ENCODE measurements around the gene NLRC4. TPM values are rescaled to one million over a fixed set of nuclear protein-coding genes. Genes with fewer than 3 reads are reported as not detected.

NLRC4 gene
- total RNA-seq, 1 donor from 2014 or later = not detected

DNA sequence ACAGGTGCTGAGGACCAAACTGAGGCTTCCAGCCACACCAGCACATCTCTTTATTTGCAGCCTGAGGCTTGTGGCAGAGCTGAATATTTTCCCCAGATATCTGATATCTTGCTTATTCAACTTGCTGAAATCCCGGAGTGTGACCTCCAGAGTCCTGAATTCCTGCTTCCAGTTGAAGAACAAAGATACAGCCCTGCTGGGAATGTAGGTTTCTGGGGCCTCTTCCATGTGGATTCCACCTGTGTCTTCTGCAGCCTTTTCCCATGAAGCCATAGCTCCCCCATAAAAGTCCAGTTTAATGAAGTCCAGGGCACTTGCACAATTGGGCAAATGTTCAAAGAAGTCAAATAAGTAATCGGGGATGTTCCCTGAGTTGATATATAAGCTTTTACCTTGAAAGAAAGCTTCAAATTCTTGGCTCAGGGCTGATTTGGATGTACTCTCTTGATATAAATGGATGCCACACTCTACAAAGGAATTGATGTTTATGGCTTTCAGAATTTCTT lies 14.9 kb downstream of the NLRC4 start:
- no peaks in the 10 kb centered on the region for H3K9me3 Mint-ChIP-seq
- H2AFZ ChIP-seq (replicated peaks) = no peak overlapping the region
- H3K27me3 ChIP-seq = no peaks in the 10 kb centered on the region
- no peak for TF ChIP-seq EZH2 (IDR thresholded peaks at IDR 0.05)
- TF ChIP-seq, protein P1, sequence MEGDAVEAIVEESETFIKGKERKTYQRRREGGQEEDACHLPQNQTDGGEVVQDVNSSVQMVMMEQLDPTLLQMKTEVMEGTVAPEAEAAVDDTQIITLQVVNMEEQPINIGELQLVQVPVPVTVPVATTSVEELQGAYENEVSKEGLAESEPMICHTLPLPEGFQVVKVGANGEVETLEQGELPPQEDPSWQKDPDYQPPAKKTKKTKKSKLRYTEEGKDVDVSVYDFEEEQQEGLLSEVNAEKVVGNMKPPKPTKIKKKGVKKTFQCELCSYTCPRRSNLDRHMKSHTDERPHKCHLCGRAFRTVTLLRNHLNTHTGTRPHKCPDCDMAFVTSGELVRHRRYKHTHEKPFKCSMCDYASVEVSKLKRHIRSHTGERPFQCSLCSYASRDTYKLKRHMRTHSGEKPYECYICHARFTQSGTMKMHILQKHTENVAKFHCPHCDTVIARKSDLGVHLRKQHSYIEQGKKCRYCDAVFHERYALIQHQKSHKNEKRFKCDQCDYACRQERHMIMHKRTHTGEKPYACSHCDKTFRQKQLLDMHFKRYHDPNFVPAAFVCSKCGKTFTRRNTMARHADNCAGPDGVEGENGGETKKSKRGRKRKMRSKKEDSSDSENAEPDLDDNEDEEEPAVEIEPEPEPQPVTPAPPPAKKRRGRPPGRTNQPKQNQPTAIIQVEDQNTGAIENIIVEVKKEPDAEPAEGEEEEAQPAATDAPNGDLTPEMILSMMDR (IDR thresholded peaks at IDR 0.05) = no peak
- no peak for TF ChIP-seq EZH2phosphoT487 (IDR thresholded peaks at IDR 0.05)
- H3K36me3 Mint-ChIP-seq = no peaks in the 10 kb centered on the region
- H4K20me1 ChIP-seq (ENCODE audit: low read depth) = no peaks in the 10 kb centered on the region
- H3K27me3 Mint-ChIP-seq (ENCODE audit: insufficient read depth, low read depth) = no peaks in the 10 kb centered on the region
- H3K36me3 ChIP-seq = no peaks in the 10 kb centered on the region
- no peak overlapping the region for H3K4me3 Mint-ChIP-seq
- H3K4me1 Mint-ChIP-seq = no peaks in the 10 kb centered on the region
- no peaks in the 10 kb centered on the region for H3K79me2 ChIP-seq (ENCODE audit: low read depth)
- H3K9ac ChIP-seq = no peak overlapping the region
- DNase-seq (ENCODE audit: low spot score) = no peak
- no peaks in the 10 kb centered on the region for H3F3A ChIP-seq (ENCODE audit: low read depth)
- H3K4me3 ChIP-seq = no peak overlapping the region
- no peaks in the 10 kb centered on the region for H3K4me1 ChIP-seq
- H3K27ac ChIP-seq = no peak overlapping the region
- no peaks in the 10 kb centered on the region for H3K9me3 ChIP-seq (ENCODE audit: low read depth)
- H3K4me2 ChIP-seq = no peak overlapping the region
- no peak overlapping the region for H3K27ac Mint-ChIP-seq

DNA sequence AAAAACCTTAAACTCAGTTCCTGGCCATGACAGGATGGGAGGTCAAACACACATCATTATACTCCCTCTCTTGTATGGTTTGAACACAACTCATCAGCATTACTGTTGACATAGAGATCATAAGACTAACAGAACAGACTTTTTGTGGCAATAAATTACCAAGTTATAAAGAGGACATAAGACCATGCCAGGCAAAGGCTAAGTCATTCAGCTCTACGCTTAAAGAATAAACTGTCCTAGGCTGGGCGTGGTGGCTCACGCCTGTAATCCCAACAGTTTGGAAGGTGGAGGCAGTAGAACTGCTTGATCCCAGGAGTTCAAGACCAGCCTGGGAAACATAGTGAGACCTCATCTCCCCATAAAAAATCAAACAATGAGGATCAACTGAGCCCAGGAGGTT lies 16.4 kb downstream of the NLRC4 start:
- no peaks in the 10 kb centered on the region for H3K4me1 ChIP-seq
- H2AFZ ChIP-seq (replicated peaks) = no peak overlapping the region
- H3K36me3 Mint-ChIP-seq = no peaks in the 10 kb centered on the region
- no peaks in the 10 kb centered on the region for H3F3A ChIP-seq (ENCODE audit: low read depth)
- H3K27me3 ChIP-seq = no peaks in the 10 kb centered on the region
- H4K20me1 ChIP-seq (ENCODE audit: low read depth) = no peaks in the 10 kb centered on the region
- H3K4me3 Mint-ChIP-seq = no peak overlapping the region
- no peak overlapping the region for H3K4me3 ChIP-seq
- no peaks in the 10 kb centered on the region for H3K4me1 Mint-ChIP-seq
- no peaks in the 10 kb centered on the region for H3K9me3 ChIP-seq (ENCODE audit: low read depth)
- H3K36me3 ChIP-seq = no peaks in the 10 kb centered on the region
- TF ChIP-seq, protein P1 (IDR thresholded peaks at IDR 0.05) = no peak
- TF ChIP-seq EZH2 (IDR thresholded peaks at IDR 0.05) = no peak
- no peak for TF ChIP-seq EZH2phosphoT487 (IDR thresholded peaks at IDR 0.05)
- H3K9me3 Mint-ChIP-seq = no peaks in the 10 kb centered on the region
- no peak overlapping the region for H3K27ac Mint-ChIP-seq
- no peak overlapping the region for H3K4me2 ChIP-seq
- H3K27me3 Mint-ChIP-seq (ENCODE audit: insufficient read depth, low read depth) = no peaks in the 10 kb centered on the region
- H3K9ac ChIP-seq = no peak overlapping the region
- H3K79me2 ChIP-seq (ENCODE audit: low read depth) = no peaks in the 10 kb centered on the region
- H3K27ac ChIP-seq = no peak overlapping the region
- DNase-seq (ENCODE audit: low spot score) = no peak

DNA sequence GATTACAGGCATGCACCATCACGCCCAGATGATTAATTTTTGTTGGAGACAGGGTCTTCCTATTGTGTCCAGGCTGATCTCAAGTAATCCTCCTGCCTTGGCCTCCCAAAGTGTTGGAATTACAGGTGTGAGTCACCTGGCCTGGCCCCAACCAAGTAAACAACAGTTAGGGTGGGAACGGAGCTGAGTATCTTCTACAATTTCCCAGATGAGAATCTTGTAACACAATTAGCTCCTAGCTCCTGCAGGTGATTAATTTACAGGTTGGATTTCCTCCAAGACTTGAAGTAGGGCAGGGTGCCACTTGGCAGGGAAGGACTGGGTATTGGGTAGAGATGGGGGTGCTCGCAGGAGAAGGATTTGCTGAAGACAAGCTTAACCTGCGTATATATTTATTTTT lies 17.8 kb downstream of the NLRC4 start:
- H3K4me3 ChIP-seq = no peak overlapping the region
- Mint-ChIP-seq H3K27ac (no peak overlapping the region), H3K9me3 (no peaks in the 10 kb centered on the region), H3K36me3 (no peaks in the 10 kb centered on the region), H3K27me3 (ENCODE audit: insufficient read depth, low read depth) (no peaks in the 10 kb centered on the region), H3K4me3 (no peak overlapping the region), H3K4me1 (no peaks in the 10 kb centered on the region)
- no peaks in the 10 kb centered on the region for H3K27me3 ChIP-seq
- TF ChIP-seq EZH2phosphoT487 (IDR thresholded peaks at IDR 0.05) = no peak
- TF ChIP-seq EZH2 (IDR thresholded peaks at IDR 0.05) = no peak
- H3K4me2 ChIP-seq = no peak overlapping the region
- H3K36me3 ChIP-seq = no peaks in the 10 kb centered on the region
- no peak overlapping the region for H3K9ac ChIP-seq
- no peaks in the 10 kb centered on the region for H4K20me1 ChIP-seq (ENCODE audit: low read depth)
- H3K27ac ChIP-seq = no peak overlapping the region
- H3K4me1 ChIP-seq = no peaks in the 10 kb centered on the region
- no peaks in the 10 kb centered on the region for H3K79me2 ChIP-seq (ENCODE audit: low read depth)
- DNase-seq (ENCODE audit: low spot score) = no peak
- H3K9me3 ChIP-seq (ENCODE audit: low read depth) = no peaks in the 10 kb centered on the region
- no peaks in the 10 kb centered on the region for H3F3A ChIP-seq (ENCODE audit: low read depth)
- no peak overlapping the region for H2AFZ ChIP-seq (replicated peaks)

DNA sequence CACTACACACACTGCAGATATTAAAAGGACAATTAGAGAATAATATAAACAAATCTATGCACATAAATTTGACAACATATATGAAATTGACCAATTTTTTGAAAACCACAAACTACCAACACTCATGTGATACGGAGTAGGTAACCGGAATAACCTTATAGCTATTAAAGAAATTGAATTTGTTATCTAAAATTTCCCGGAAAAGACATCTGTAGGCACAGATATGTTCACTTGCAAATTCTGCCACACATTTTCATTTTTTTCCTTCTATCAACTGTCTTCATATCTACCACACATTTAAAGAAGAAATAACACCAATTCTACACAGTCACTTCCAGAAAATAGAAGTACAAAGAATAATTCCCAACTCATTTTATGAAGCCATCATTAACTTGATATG lies 22.4 kb downstream of the NLRC4 start:
- no peaks in the 10 kb centered on the region for H3K27me3 Mint-ChIP-seq (ENCODE audit: insufficient read depth, low read depth)
- TF ChIP-seq EZH2 (IDR thresholded peaks at IDR 0.05) = no peak
- TF ChIP-seq, protein P1 (IDR thresholded peaks at IDR 0.05) = no peak
- TF ChIP-seq EZH2phosphoT487 (IDR thresholded peaks at IDR 0.05) = no peak
- DNase-seq (ENCODE audit: low spot score) = no peak

More for the DNA sequence above, 22.4 kb downstream of the NLRC4 start:
- H3K4me3 Mint-ChIP-seq = no peak overlapping the region
- Histone ChIP-seq H3K4me3 (no peak overlapping the region), H3K27ac (no peak overlapping the region), H4K20me1 (ENCODE audit: low read depth) (no peaks in the 10 kb centered on the region), H3K9me3 (ENCODE audit: low read depth) (no peaks in the 10 kb centered on the region), H3K27me3 (no peaks in the 10 kb centered on the region), H3K9ac (no peak overlapping the region), H3K36me3 (no peaks in the 10 kb centered on the region), H3K79me2 (ENCODE audit: low read depth) (no peaks in the 10 kb centered on the region), H3K4me2 (no peak overlapping the region), H2AFZ (replicated peaks) (no peak overlapping the region), H3K4me1 (no peaks in the 10 kb centered on the region), H3F3A (ENCODE audit: low read depth) (no peaks in the 10 kb centered on the region)
- no peaks in the 10 kb centered on the region for H3K9me3 Mint-ChIP-seq
- H3K27ac Mint-ChIP-seq = no peak overlapping the region
- H3K4me1 Mint-ChIP-seq = peaks cover 15% of the 10 kb centered on the region
- no peaks in the 10 kb centered on the region for H3K36me3 Mint-ChIP-seq
